Left lobe of liver (tissue), 2 donors: ENCODE data around the gene LRTM2. TPM values are rescaled to one million over a fixed set of nuclear protein-coding genes. Genes with fewer than 3 reads are reported as not detected.

ENCODE experiments used
- ATAC-seq: fragments of 200-7000 bp; cut with Tn5 transposase; one replicate; pipeline ENCODE4 v1.9.1; 2020; ENCODE audit warnings: mild to moderate bottlenecking, moderate library complexity
- DNase-seq: peaks from one replicate; pipeline ENCODE4 v3.0.0-alpha.2; 2020; ENCODE audit warnings: low spot score
- total RNA-seq: library from RNA; stranded (reverse); gene quantifications from one replicate; pipeline ENCODE4 v1.2.1, GENCODE V29; 2021
- donor health status: DM: no; HTN: no; CAD: no; lungs with moderate emphysema.
- donor health status: DM: no; HTN: yes; CAD: no.

The LRTM2 gene
- total RNA-seq, result not detected

- DNase-seq, result no peak
- no peak for ATAC-seq
Observed at GRCh38 chr12:1820191-1820895, at the start of gene LRTM2. TSS of gene LRTM2 (plus strand) at chr12:1820565. CDS start at chr12:1828149, 7,584 bp downstream.

GRCh38 chr12:1773937-1774655 is 46.3 kb upstream of the LRTM2 start:
- ATAC-seq (peak; percentile 63), DNase-seq (no peak)

GRCh38 chr12:1776170-1776921 is 44.0 kb upstream of the LRTM2 start:
- ATAC-seq, result no peak
- no peak for DNase-seq

DNA sequence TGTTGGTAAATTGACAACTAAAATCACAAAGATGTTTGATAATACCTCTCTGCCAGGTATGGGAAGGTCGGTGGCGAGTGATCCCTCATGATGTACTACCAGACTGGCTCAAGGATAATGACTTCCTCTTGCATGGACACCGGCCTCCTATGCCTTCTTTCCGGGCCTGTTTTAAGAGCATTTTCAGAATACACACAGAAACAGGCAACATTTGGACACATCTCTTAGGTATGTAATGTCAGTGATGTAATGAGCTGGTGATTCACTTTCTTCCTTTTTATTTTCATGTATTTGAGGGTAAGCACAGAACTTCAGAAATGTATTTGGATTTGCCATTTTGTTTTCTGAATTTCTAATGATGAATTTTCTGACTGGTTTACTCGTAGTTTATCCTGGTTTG is 42.6 kb upstream of the LRTM2 start:
- ATAC-seq (no peak), DNase-seq (no peak)

DNA sequence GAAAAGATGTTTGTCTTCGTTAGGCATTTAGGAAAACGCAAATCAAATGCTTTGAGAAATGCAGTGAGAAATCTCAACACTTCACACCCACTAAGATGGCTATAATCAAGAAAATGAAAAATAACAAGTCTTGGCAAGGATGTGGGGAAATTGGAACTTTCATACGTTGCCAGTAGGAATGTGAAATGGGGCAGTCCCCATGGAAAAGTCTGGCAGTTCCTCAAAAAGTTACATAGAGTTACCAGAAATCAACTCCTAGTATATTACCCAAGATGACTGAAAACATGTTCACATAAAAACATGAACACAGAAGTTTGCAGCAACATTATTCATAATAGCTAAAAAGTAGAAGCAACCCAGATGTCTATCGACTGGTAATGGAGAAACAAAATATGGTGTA is 41.5 kb upstream of the LRTM2 start:
- DNase-seq, result no peak
- no peak for ATAC-seq

GRCh38 chr12:1779783-1780182 is 40.6 kb upstream of the LRTM2 start:
- no peak for ATAC-seq
- DNase-seq, result no peak

DNA sequence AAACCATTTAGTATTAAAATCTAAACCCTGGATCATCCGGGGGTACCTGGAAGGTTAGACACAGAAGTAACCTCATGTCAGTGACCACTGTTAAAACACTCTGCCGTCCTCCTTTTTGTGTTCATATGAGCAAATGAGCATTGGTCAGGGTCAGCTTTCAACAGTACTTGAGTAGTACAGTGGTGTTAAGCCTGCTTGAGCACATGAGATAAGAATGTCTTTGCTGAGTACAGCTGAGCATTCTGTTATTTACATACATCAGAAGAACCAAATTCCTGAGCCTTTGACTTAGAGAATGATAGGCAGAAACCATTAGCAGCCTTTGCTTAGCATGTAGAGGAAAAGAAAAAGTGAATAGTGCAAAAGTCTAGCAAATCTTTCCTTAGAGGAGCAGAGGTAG is 38.6 kb upstream of the LRTM2 start:
- ATAC-seq, result peak; percentile 49
- no peak for DNase-seq

GRCh38 chr12:1782215-1782614 is 38.1 kb upstream of the LRTM2 start:
- DNase-seq (no peak), ATAC-seq (peak; percentile 76)

- DNase-seq (no peak), ATAC-seq (peak; percentile 23)
Observed at GRCh38 chr12:1787714-1788113, 32.7 kb upstream of the LRTM2 start.

DNA sequence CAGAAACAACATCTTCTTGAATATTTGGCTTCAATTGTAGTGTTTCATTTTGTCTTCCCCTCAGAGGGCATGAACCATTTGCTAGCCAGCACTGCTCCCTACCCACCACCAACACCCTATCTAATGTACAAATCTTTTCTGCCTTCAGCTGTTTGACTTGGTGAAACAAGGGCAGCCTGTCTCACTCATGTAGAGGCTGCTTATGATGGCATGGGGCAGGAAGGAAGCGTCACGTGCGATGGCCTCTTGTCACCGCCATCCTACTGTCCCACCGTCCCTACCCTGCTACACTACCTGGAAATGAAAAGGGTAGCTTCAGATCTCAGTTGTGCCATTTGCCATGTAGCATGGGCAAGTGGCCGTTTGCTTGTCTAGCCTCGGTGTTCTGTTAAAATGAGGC is 29.9 kb upstream of the LRTM2 start:
- no peak for DNase-seq
- no peak for ATAC-seq

DNA sequence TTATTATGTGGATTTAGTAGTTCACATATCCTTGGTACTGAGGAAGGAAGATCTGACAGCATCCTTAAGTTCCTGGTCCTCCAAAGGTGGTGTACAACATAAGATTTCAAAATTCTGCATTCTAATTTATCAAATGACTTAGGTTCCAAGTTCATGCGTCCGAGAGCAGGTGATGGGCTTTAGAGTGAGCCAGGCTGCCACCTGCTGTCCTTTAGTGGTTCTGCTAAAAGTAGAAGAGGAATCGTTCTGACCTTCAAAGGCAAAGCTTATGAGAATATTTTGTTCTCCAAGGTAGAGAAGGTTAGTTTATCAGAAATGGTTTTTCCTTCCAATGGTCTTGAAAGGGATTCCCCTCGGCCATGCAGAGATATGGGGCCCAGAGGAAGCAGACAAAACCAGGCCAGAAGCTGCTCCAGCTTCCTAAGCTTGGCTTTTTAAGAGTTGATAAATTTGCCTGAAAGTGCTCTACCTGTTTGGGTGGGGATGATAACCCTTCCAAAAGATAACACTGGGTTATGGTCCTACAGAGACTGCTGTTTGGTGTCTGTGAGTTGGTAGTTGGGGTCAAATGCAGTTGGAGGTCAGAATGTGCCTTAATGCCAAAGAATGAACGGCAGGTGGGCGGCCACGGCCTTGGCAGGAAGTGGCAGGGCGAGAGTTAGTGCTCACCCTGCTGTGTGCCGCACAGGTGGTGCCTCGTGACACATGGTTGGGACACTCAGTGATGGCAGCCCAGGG is 29.1 kb upstream of the LRTM2 start:
- DNase-seq (peak; percentile 63), ATAC-seq (peak; percentile 59)

DNA sequence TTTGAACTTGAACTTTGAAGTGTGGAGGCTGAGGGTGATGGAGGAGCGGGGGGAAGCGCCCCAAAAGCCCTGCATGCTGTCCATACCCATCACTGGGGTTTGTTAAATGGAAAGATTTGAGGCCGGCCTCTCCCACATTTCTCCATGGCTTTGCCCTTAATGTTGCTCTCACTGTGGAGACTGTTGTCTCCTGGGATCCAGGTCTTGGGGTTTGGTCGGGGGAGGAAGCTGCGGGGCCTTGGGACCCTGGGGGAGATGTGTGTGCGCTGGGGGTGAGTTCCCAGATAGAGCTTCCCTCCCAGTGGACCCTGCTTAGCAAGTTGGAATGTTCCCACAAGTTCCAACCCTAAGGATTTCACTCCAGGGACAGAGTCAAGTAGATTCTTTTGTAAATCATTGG is 28.0 kb upstream of the LRTM2 start:
- no peak for ATAC-seq
- DNase-seq, result no peak

- DNase-seq, result no peak
- ATAC-seq, result no peak
Observed at GRCh38 chr12:1793426-1794210, 26.7 kb upstream of the LRTM2 start.

DNA sequence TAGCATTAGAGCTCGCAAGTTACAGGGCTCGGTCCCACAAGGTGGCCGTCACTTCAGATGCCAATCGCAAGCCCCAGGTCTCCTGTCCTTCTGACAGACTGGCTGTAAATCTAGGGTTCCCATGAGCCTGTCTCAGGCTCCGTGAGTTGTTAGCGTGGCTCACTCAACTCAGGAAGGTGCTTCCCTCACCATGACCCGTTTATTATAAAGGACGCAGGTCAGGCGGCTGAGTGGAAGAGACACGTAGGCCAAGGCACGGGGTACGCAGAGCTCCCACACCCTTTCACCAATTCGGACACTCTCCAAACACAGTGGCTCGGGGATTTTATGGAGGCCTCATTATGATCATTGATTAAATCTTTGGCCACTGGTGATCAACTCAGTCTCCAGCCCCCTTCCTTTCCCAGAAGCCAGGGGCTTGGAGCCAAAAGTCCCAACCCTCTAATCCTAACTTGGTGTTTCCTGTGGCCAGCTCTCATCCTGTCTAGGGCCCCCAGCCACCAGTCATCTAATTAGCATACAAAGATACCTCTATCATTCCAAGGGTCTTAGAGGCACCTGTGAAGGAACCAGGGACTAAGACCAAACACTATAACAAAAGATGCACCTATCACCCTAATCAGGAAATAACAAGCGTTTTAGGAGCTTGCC is 25.8 kb upstream of the LRTM2 start:
- DNase-seq (no peak), ATAC-seq (no peak)

DNA sequence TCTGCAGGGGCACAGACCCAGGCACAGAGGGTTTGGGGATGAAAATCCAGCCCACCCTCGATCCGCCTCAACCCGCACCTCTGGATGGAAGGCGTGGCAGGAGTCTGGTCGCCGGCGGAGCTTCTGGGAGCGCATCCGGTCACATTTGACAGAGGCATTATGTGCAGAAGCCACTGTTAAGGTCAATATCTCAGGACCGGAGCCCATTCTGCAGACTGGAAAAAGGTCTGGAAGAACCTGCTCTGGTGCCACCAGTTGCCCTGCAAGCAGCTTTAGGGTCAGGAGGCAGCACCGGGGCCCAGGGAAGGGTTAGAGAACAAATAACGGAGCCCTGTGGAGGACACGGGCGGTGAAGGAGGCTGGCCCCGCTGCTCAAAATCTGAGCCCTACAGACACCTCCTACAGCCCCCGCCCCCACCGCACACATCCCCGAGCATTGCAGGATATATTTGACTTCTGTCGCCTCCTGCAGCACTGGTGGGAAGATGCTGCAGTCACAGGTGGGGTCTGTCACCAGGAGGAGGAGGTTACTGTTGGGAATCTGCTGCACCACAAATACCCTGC is 25.1 kb upstream of the LRTM2 start:
- DNase-seq (peak; percentile 50), ATAC-seq (no peak)

GRCh38 chr12:1795785-1796514 is 24.4 kb upstream of the LRTM2 start:
- DNase-seq (peak; percentile 94), ATAC-seq (peak; percentile 90)

GRCh38 chr12:1796515-1797010 is 23.8 kb upstream of the LRTM2 start:
- peak; percentile 43 for ATAC-seq
- peak; percentile 62 for DNase-seq
